HepG2 (cell line): Measurements from ENCODE around the gene ZNF511. TPM values are rescaled to one million over a fixed set of nuclear protein-coding genes. Genes with fewer than 3 reads are reported as not detected.

Experiments used
- ATAC-seq: fragments of 200-7000 bp; cut with Tn5 transposase; 3 replicates; pipeline ENCODE4 v1.9.1; 2020; ENCODE audit warnings: mild to moderate bottlenecking, moderate library complexity
- BruUV-seq: library from RNA; stranded (reverse); fragments of 400-500 nt; replicated peaks from 2 replicates; lab custom pipeline; 2021; lab: Mats Ljungman, UMichigan
- CTCF ChIA-PET: fragments of 300-600 bp; formaldehyde crosslinking; extraction: SDS; loops from one replicate; lab custom pipeline; 2021; ENCODE audit warnings: low total read pairs, inconsistent platforms, low intra/inter-chr PET ratio; lab: Yijun Ruan, JAX
- POLR2A ChIA-PET: fragments of 350-600 bp; sonication (Branson Sonifier 250); formaldehyde crosslinking; loops from one replicate; lab custom pipeline; 2020; ENCODE audit warnings: antibody characterized with exemption, inconsistent platforms; lab: Yijun Ruan, JAX
- DNase-seq: peaks from one replicate; pipeline ENCODE4 v3.0.0-alpha.2; 2015; ENCODE audit warnings: low spot score
- FAIRE-seq: peaks from 3 replicates; lab custom pipeline; 2011; peaks lifted over from hg19 to GRCh38; lab: Jason Lieb, UNC
- H2AFZ ChIP-seq: one replicate; pipeline ENCODE4 v1.6.1; 2011; ENCODE audit warnings: low read length, inconsistent platforms
- H3K27ac ChIP-seq: fragments of 300-600 bp; 3 replicates; pipeline ENCODE4 v1.8.0; 2011; ENCODE audit warnings: mixed run types, mild to moderate bottlenecking, mixed read lengths, low read length, inconsistent platforms; ENCODE audit not compliant: insufficient read depth; ENCODE audit errors: extremely low read length
- H3K27me3 ChIP-seq, 2 experiments: fragments of 200-600 bp in 1 of 2; 2 replicates in 1 of 2; 3 replicates in 1 of 2; pipeline versions ENCODE4 v1.6.0 to v1.8.0; 2011; ENCODE audit warnings: low read length in 2 of 2, mild to moderate bottlenecking in 2 of 2, moderate library complexity in 2 of 2, inconsistent platforms in 1 of 2; ENCODE audit not compliant: insufficient read depth in 2 of 2, control insufficient read depth in 1 of 2
- H3K36me3 ChIP-seq, 2 experiments: fragments of 200-600 bp in 1 of 2; replicated peaks in 1 of 2; 2 replicates in 1 of 2; 3 replicates in 1 of 2; pipeline versions ENCODE4 v1.5.1 to v1.8.0; 2011; ENCODE audit warnings: low read length in 2 of 2, inconsistent platforms in 1 of 2; ENCODE audit not compliant: insufficient read depth in 2 of 2, control insufficient read depth in 1 of 2
- H3K4me1 ChIP-seq: 2 replicates; pipeline ENCODE4 v1.5.1; 2012; ENCODE audit warnings: low read length, inconsistent platforms; ENCODE audit not compliant: insufficient read depth
- H3K4me2 ChIP-seq: 2 replicates; pipeline ENCODE4 v1.6.0; 2011; ENCODE audit warnings: low read depth, low read length, inconsistent platforms
- H3K4me3 ChIP-seq, 3 experiments: fragments of 200-600 bp in 1 of 3; sonication (generic), shearing (Covaris generic) in 1 of 3; replicated peaks in 1 of 3; 2 replicates each; pipeline ENCODE4 v1.5.1; 2011 to 2016; ENCODE audit warnings: low read length in 3 of 3, inconsistent platforms in 2 of 3, low read depth in 2 of 3, mild to moderate bottlenecking in 2 of 3, control low read depth in 1 of 3, mixed read lengths in 1 of 3; ENCODE audit not compliant: insufficient read depth in 1 of 3
- H3K79me2 ChIP-seq: one replicate; pipeline ENCODE4 v1.6.1; 2011; ENCODE audit warnings: low read length, inconsistent platforms; ENCODE audit not compliant: insufficient read depth
- H3K9ac ChIP-seq: 2 replicates; pipeline ENCODE4 v1.6.0; 2011; ENCODE audit warnings: mild to moderate bottlenecking, low read depth, low read length, inconsistent platforms; ENCODE audit not compliant: insufficient read depth
- H3K9me3 ChIP-seq: 2 replicates; pipeline ENCODE4 v1.5.1; 2012; ENCODE audit warnings: mild to moderate bottlenecking, low read length
- H4K20me1 ChIP-seq: 2 replicates; pipeline ENCODE4 v1.6.0; 2011; ENCODE audit warnings: inconsistent platforms, mild to moderate bottlenecking, low read length, moderate library complexity; ENCODE audit not compliant: insufficient read depth
- ARNT2 ChIP-seq: sonication (generic); formaldehyde crosslinking; IDR thresholded peaks from 2 replicates; pipeline ENCODE4 v1.8.0; 2022; ENCODE audit warnings: mild to moderate bottlenecking, low read depth, missing genetic modification reagents, moderate library complexity
- MIER2 ChIP-seq: IDR thresholded peaks from 2 replicates; pipeline ENCODE4 v1.6.1; 2016; ENCODE audit warnings: missing biosample characterization, missing genetic modification reagents
- STAT6 ChIP-seq: sonication (generic); formaldehyde crosslinking; IDR thresholded peaks from 2 replicates; pipeline ENCODE4 v1.4.0; 2020; ENCODE audit warnings: missing genetic modification reagents, mild to moderate bottlenecking, borderline replicate concordance
- WGBS: methylation state at CpG from one replicate; pipeline ENCODE4 v1.1.6; 2017; ENCODE audit warnings: low lambda C conversion rate; 5-methylcytosine and 5-hydroxymethylcytosine counted together
- in situ Hi-C: cut with HindIII; loops from 2 replicates; pipeline ENCODE4 v1.10.0; 2017; ENCODE audit warnings: low pct_unique_long_range_greater_than_20kb; ENCODE audit not compliant: extremely low pct_ligation_motif_present
- intact Hi-C: fragments of 100-400 bp; cut with micrococcal nuclease; formaldehyde crosslinking; loops from one replicate; pipeline ENCODE4 v1.10.0; 2022; ENCODE audit not compliant: unreplicated experiment
- polyA plus RNA-seq, 8 experiments: library from polyadenylated mRNA; depleted of rRNA in 3 of 8; stranded (reverse) in 7 of 8; unstranded in 1 of 8; fragments of >200 nt; fragmentation: Illumina TruSeq in 4 of 8; extraction: Trizol in 4 of 8; gene quantifications; 2 replicates each; pipeline versions ENCODE4 v1.2.1 to v1.2.3, GENCODE V29; 2011 to 2016; ENCODE audit warnings: low read depth in 4 of 8, missing spikeins in 1 of 8, mixed read lengths in 1 of 8; ENCODE audit not compliant: insufficient read depth in 1 of 8
- total RNA-seq, 5 experiments: library from RNA; depleted of rRNA; stranded (reverse); fragments of >200 nt; fragmentation: Illumina TruSeq; extraction: Trizol; gene quantifications; 2 replicates each; pipeline ENCODE4 v1.2.3, GENCODE V29; 2016; ENCODE audit warnings: low read depth in 1 of 5

Gene ZNF511
- total and polyA plus RNA-seq, 2 of the 13 experiments (the other 11 are each of a cell fraction or from before 2014, with no cell fraction given) = 35.6 to 66.4 TPM

- no TSS peak for BruUV-seq
- FAIRE-seq (no peak), DNase-seq (no peak), ATAC-seq (no peak; the same call in 1 of the 3 replicates)
- Histone ChIP-seq H3K27me3 (peaks cover 6 to 63% of the 10 kb centered on the region in 2 experiments; a peak in 4 of 5 replicates), H2AFZ (no peak overlapping the region), H4K20me1 (no peaks in the 10 kb centered on the region), H3K9ac (no peak overlapping the region), H3K27ac (no peak overlapping the region), H3K4me1 (peaks cover 21% of the 10 kb centered on the region), H3K79me2 (no peaks in the 10 kb centered on the region), H3K4me3 (peak overlapping the region in 1 of 3 experiments; percentile 72; a peak in 1 of 6 replicates), H3K36me3 (no peaks in the 10 kb centered on the region), H3K4me2 (peak overlapping the region; percentile 64; the same call in 1 of the 2 replicates), H3K9me3 (no peaks in the 10 kb centered on the region)
- ChIA-PET CTCF (no interaction called here), POLR2A (interaction anchor here (0.9 to 2.2 kb wide), 2 partner anchors 11 to 12 kb away, joined by 5 to 8 read pairs; partner anchors contain the start of gene PRAP1)
- TF ChIP-seq STAT6 (CRISPR knock-in tag) (no peak), MIER2 (CRISPR knock-in tag) (no peak), ARNT2 (CRISPR knock-in tag) (0 out of 2 replicates have a peak, but pooled peaks have one; percentile 28)
- 3% methylated on average over 5 of the region's 41 CpGs for WGBS
- in situ Hi-C loops (no loop called here), intact Hi-C loops (no loop called here)
Observed at GRCh38 chr10:133336118-133336576, 27.4 kb downstream of the ZNF511 start.
